Measurements from ENCODE around the gene GPR135. TPM values are rescaled to one million over a fixed set of nuclear protein-coding genes. Genes with fewer than 3 reads are reported as not detected.

The GPR135 gene
- total and polyA plus RNA-seq, 4 donors, result 0.22 to 2.9 (median 0.44) TPM

DNA sequence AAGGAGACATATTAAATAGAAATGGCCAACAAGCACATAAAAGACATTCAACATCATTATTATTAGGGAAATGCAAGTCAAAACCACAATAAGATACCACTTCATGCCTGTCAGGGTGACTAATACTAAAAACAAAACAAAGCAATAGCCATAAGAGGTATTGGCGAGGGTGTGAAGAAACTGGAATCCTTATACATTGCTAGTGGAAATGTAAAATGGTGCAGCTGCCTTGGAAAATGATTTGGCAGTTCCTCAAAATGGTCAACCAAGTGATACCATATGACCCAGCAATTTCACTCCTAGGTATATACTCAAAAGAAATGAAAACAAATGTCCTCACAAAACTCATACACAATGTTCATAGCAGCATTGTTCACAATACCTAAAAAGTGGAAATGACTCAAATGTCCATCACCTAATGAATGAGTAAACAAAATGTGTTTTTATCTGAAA, 27.0 kb downstream of the GPR135 start:
- Histone ChIP-seq H3K9me3 (ENCODE audit: control insufficient read depth in 4 of 4, low read length in 3 of 4) (no peaks in the 10 kb centered on the region), H3K4me3 (ENCODE audit: low read depth in 1 of 3, low read length in 3 of 3) (no peak overlapping the region), H3K27me3 (ENCODE audit: control insufficient read depth in 4 of 4, insufficient read depth in 4 of 4, low read length in 3 of 4) (no peaks in the 10 kb centered on the region), H3K36me3 (ENCODE audit: control insufficient read depth in 4 of 4, insufficient read depth in 3 of 4, low read depth in 1 of 4, low read length in 3 of 4) (no peaks in the 10 kb centered on the region), H3K4me1 (ENCODE audit: control insufficient read depth in 4 of 4, insufficient read depth in 4 of 4, low read length in 3 of 4) (no peaks in the 10 kb centered on the region), H3K9ac (ENCODE audit: low read depth in 1 of 2, low read length in 2 of 2) (no peak overlapping the region), H3K27ac (ENCODE audit: low read depth in 1 of 2, low read length in 2 of 2) (no peak overlapping the region)
- DNase-seq (ENCODE audit: low spot score), result no peak
- 82% methylated on average over 1 of the region's 1 CpG for WGBS
- TF ChIP-seq JUND (IDR thresholded peaks at IDR 0.05) (no peak), ZBTB33 (IDR thresholded peaks at IDR 0.05) (no peak), RAD21 (IDR thresholded peaks at IDR 0.05) (no peak), EGR1 (IDR thresholded peaks at IDR 0.05; ENCODE audit: low read depth in 2 of 2) (no peak), HNF4G (IDR thresholded peaks at IDR 0.05) (no peak), TAF1 (conservative IDR thresholded peaks at IDR 0.05) (no peak), SP1 (IDR thresholded peaks at IDR 0.05) (no peak), HNF4A (conservative IDR thresholded peaks at IDR 0.05) (no peak), FOXA2 (IDR thresholded peaks at IDR 0.05) (no peak), GABPA (IDR thresholded peaks at IDR 0.05 in 1 of 2, conservative IDR thresholded peaks at IDR 0.05 in 1 of 2) (no peak), FOXA1 (IDR thresholded peaks at IDR 0.05) (no peak), NR2F2 (IDR thresholded peaks at IDR 0.05) (no peak), RXRA (IDR thresholded peaks at IDR 0.05) (no peak), YY1 (IDR thresholded peaks at IDR 0.05) (no peak)
- TF ChIP-seq, protein P1, sequence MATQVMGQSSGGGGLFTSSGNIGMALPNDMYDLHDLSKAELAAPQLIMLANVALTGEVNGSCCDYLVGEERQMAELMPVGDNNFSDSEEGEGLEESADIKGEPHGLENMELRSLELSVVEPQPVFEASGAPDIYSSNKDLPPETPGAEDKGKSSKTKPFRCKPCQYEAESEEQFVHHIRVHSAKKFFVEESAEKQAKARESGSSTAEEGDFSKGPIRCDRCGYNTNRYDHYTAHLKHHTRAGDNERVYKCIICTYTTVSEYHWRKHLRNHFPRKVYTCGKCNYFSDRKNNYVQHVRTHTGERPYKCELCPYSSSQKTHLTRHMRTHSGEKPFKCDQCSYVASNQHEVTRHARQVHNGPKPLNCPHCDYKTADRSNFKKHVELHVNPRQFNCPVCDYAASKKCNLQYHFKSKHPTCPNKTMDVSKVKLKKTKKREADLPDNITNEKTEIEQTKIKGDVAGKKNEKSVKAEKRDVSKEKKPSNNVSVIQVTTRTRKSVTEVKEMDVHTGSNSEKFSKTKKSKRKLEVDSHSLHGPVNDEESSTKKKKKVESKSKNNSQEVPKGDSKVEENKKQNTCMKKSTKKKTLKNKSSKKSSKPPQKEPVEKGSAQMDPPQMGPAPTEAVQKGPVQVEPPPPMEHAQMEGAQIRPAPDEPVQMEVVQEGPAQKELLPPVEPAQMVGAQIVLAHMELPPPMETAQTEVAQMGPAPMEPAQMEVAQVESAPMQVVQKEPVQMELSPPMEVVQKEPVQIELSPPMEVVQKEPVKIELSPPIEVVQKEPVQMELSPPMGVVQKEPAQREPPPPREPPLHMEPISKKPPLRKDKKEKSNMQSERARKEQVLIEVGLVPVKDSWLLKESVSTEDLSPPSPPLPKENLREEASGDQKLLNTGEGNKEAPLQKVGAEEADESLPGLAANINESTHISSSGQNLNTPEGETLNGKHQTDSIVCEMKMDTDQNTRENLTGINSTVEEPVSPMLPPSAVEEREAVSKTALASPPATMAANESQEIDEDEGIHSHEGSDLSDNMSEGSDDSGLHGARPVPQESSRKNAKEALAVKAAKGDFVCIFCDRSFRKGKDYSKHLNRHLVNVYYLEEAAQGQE (IDR thresholded peaks at IDR 0.05), result no peak

GRCh38 chr14:59435987-59436386, 29.2 kb downstream of the GPR135 start:
- Histone ChIP-seq H3K4me1 (ENCODE audit: control insufficient read depth in 4 of 4, insufficient read depth in 4 of 4, low read length in 3 of 4) (peaks cover 0 to 1% (median 0%) of the 10 kb centered on the region in 4 donors), H3K27me3 (ENCODE audit: control insufficient read depth in 4 of 4, insufficient read depth in 4 of 4, low read length in 3 of 4) (no peaks in the 10 kb centered on the region), H3K27ac (ENCODE audit: low read depth in 1 of 2, low read length in 2 of 2) (no peak overlapping the region), H3K9me3 (ENCODE audit: control insufficient read depth in 4 of 4, low read length in 3 of 4) (no peaks in the 10 kb centered on the region), H3K9ac (ENCODE audit: low read depth in 1 of 2, low read length in 2 of 2) (no peak overlapping the region), H3K4me3 (ENCODE audit: low read depth in 1 of 3, low read length in 3 of 3) (no peak overlapping the region), H3K36me3 (ENCODE audit: control insufficient read depth in 4 of 4, insufficient read depth in 3 of 4, low read depth in 1 of 4, low read length in 3 of 4) (no peaks in the 10 kb centered on the region)
- TF ChIP-seq HNF4A (conservative IDR thresholded peaks at IDR 0.05), result no peak
- TF ChIP-seq TAF1 (conservative IDR thresholded peaks at IDR 0.05), result no peak
- TF ChIP-seq YY1 (IDR thresholded peaks at IDR 0.05), result no peak
- TF ChIP-seq SP1 (IDR thresholded peaks at IDR 0.05), result no peak
- TF ChIP-seq FOXA2 (IDR thresholded peaks at IDR 0.05), result no peak
- no peak for TF ChIP-seq ATF3 (IDR thresholded peaks at IDR 0.05)
- TF ChIP-seq FOXA1 (IDR thresholded peaks at IDR 0.05), result no peak
- no peak for TF ChIP-seq ZBTB33 (IDR thresholded peaks at IDR 0.05)
- TF ChIP-seq RXRA (IDR thresholded peaks at IDR 0.05), result no peak
- TF ChIP-seq NR2F2 (IDR thresholded peaks at IDR 0.05), result no peak
- TF ChIP-seq EGR1 (IDR thresholded peaks at IDR 0.05; ENCODE audit: low read depth in 2 of 2), result no peak
- TF ChIP-seq, protein P2, sequence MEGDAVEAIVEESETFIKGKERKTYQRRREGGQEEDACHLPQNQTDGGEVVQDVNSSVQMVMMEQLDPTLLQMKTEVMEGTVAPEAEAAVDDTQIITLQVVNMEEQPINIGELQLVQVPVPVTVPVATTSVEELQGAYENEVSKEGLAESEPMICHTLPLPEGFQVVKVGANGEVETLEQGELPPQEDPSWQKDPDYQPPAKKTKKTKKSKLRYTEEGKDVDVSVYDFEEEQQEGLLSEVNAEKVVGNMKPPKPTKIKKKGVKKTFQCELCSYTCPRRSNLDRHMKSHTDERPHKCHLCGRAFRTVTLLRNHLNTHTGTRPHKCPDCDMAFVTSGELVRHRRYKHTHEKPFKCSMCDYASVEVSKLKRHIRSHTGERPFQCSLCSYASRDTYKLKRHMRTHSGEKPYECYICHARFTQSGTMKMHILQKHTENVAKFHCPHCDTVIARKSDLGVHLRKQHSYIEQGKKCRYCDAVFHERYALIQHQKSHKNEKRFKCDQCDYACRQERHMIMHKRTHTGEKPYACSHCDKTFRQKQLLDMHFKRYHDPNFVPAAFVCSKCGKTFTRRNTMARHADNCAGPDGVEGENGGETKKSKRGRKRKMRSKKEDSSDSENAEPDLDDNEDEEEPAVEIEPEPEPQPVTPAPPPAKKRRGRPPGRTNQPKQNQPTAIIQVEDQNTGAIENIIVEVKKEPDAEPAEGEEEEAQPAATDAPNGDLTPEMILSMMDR (IDR thresholded peaks at IDR 0.05; ENCODE audit: low read depth, low read length, missing input control), result no peak
- no peak for TF ChIP-seq JUND (IDR thresholded peaks at IDR 0.05)
- TF ChIP-seq RAD21 (IDR thresholded peaks at IDR 0.05), result no peak
- TF ChIP-seq, protein P1 (IDR thresholded peaks at IDR 0.05), result no peak
- TF ChIP-seq GABPA (IDR thresholded peaks at IDR 0.05 in 1 of 2, conservative IDR thresholded peaks at IDR 0.05 in 1 of 2), result no peak
- TF ChIP-seq HNF4G (IDR thresholded peaks at IDR 0.05), result no peak
- WGBS, result 85% methylated on average over 1 of the region's 1 CpG
- no peak for DNase-seq (ENCODE audit: low spot score)

Measured in liver (tissue), 9 donors.